Heart left ventricle (tissue), 16 donors: ENCODE data around the gene ZNF613. TPM values are rescaled to one million over a fixed set of nuclear protein-coding genes. Genes with fewer than 3 reads are reported as not detected.
A peak's percentile ranks its signal among the peaks of the same experiment; 100 is the strongest.
"Not testable (repeated sequence)": the region's sequence is repeated elsewhere in the genome, so short reads cannot be mapped to it uniquely, and the experiment has no call there.

Experiments
- ATAC-seq, 4 donors: fragments of 200-7000 bp; cut with Tn5 transposase; one replicate each; pipeline ENCODE4 v1.9.1; 2020 to 2022; ENCODE audit warnings: moderate library complexity in 4 of 4, mild to moderate bottlenecking in 3 of 4, moderate number of reproducible peaks in 1 of 4
- DNase-seq, 5 donors: peaks; one replicate each; pipeline ENCODE4 v3.0.0-alpha.2; 2020
- H3K27ac ChIP-seq, 12 donors: fragments of 200-600 bp; sonication (generic) in 4 of 12; one replicate each; pipeline versions ENCODE4 v1.5.0 to v1.8.0; 2016 to 2022; ENCODE audit warnings: mild to moderate bottlenecking in 2 of 12
- H3K27me3 ChIP-seq, 9 donors: fragments of 200-600 bp; sonication (generic) in 2 of 9; one replicate each; pipeline versions ENCODE4 v1.5.1 to v1.8.0; 2016 to 2022; ENCODE audit warnings: mild to moderate bottlenecking in 3 of 9
- H3K36me3 ChIP-seq, 9 donors: fragments of 200-600 bp; sonication (generic) in 2 of 9; one replicate each; pipeline versions ENCODE4 v1.5.0 to v1.8.0; 2018 to 2022; ENCODE audit warnings: mild to moderate bottlenecking in 2 of 9
- H3K4me1 ChIP-seq, 12 donors: fragments of 200-600 bp; sonication (generic) in 4 of 12; one replicate each; pipeline versions ENCODE4 v1.5.0 to v1.8.0; 2016 to 2022; ENCODE audit warnings: mild to moderate bottlenecking in 3 of 12
- H3K4me3 ChIP-seq, 12 donors: fragments of 200-600 bp; sonication (generic) in 4 of 12; one replicate each; pipeline versions ENCODE4 v1.5.0 to v1.8.0; 2017 to 2022; ENCODE audit warnings: mild to moderate bottlenecking in 9 of 12, moderate library complexity in 4 of 12
- H3K9me3 ChIP-seq, 12 donors: fragments of 200-600 bp; sonication (generic) in 4 of 12; one replicate each; pipeline versions ENCODE4 v1.5.0 to v1.8.0; 2016 to 2022; ENCODE audit warnings: mild to moderate bottlenecking in 1 of 12
- CTCF ChIP-seq, 12 donors: fragments of 200-600 bp; sonication (generic) in 4 of 12; IDR thresholded peaks; one replicate each; pipeline versions ENCODE4 v1.5.0 to v1.8.0; 2018 to 2022; ENCODE audit warnings: antibody characterized with exemption in 12 of 12, mild to moderate bottlenecking in 5 of 12
- POLR2A ChIP-seq, 2 donors: fragments of 450-650 bp; IDR thresholded peaks; one replicate each; pipeline ENCODE4 v1.6.1; 2017; ENCODE audit warnings: antibody characterized with exemption in 2 of 2, mild to moderate bottlenecking in 2 of 2, moderate library complexity in 2 of 2
- WGBS, 4 donors: extraction: QIAGEN DNeasy Blood & Tissue Kit in 2 of 4; methylation state at CpG; one replicate each; pipeline versions ENCODE4 v1.1.5 to v1.1.7; 2013 to 2018; 5-methylcytosine and 5-hydroxymethylcytosine counted together
- intact Hi-C, 10 donors: fragments of 100-400 bp; cut with DNase I; formaldehyde crosslinking; loops; one replicate each; pipeline versions ENCODE4 v1.11.1 to v1.14.2; 2022
- polyA plus RNA-seq, 2 donors: library from polyadenylated mRNA; stranded (reverse); fragments of 200-250 nt; gene quantifications; one replicate each; pipeline ENCODE4 v1.2.3, GENCODE V29; 2013
- total RNA-seq, 9 donors: library from RNA; depleted of rRNA in 2 of 9; stranded (reverse); fragments of >200 nt in 2 of 9; fragmentation: NEBNext Ultra II Directional in 3 of 9; extraction: Animal tissue kit (Norgen Biotek cat#: 25700) in 3 of 9; gene quantifications; one replicate each; pipeline versions ENCODE4 v1.1.0 to v1.2.4, GENCODE V29; 2016 to 2023
- donor health status: ischemic (EF 13 %, LVEDD 7.1; RV severe dilation, severe dysfunction).
- donor health status: healthy with polysubstance abuse.
- donor health status: DM: no; HTN: yes; CAD: no.
- donor health status: DM: no; HTN: no; CAD: no.
- donor health status: ischemic (EF 25% LVEDD 6.9; RV normal size, moderate dysfunction).
- donor health status: ischemic (EF 25% LVEDD 5.7; RV mildly dilated, moderate dysfunction).
- donor health status: healthy.
- donor health status: DM: yes; HTN: yes; CAD: no.
- donor health status: ischemic (EF 35%, LVEDD 5.7; RV mildly dilated, moderate dysfunction).
- donor health status: nonischemic (EF 11% LVEDD 7.7; RV severe dilation, severe dysfunction).
- donor health status: DM: yes; HTN: yes; CAD: no.
- donor health status: PGD.
- donor health status: ischemic (EF 29% LVEDD 5.4; RV normal size, mild dysfunction).
- donor health status: nonischemic (EF 23%, LVEDD 6.1; RV moderate dilation, normal function).

Gene ZNF613
- total and polyA plus RNA-seq, 11 donors: 2.4 to 6.8 (median 4.3) TPM

DNA sequence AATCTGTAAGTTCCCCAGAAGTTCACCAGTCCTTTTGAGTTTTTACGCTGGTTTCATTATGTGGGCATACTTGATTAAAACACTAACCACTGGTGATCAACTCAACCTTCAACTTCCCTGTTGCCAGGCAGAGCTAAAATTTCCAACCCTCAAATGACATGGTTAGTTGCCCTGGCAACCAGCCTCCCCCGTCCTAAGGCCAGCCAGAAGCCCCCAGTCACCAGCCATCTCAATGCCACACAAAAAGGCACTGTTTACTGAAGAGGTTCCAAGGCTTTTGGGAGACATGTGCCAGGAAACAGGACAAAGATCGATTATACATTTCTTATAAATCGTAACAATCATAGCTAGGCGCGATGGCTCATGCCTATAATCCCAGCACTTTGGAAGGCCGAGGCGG lies 24.1 kb upstream of the ZNF613 start:
- Histone ChIP-seq H3K27me3 (peaks cover 0 to 21% (median 5%) of the 10 kb centered on the region in 9 donors), H3K4me1 (peaks cover 0 to 15% (median 9%) of the 10 kb centered on the region in 12 donors), H3K4me3 (peak overlapping the region in 9 of 12 donors; percentile 68 to 93 (median 76)), H3K9me3 (peaks cover 0 to 54% (median 4%) of the 10 kb centered on the region in 12 donors), H3K36me3 (peaks cover 5 to 24% (median 18%) of the 10 kb centered on the region in 9 donors), H3K27ac (peak overlapping the region in 1 of 12 donors; percentile 86)
- TF ChIP-seq POLR2A (IDR thresholded peaks at IDR 0.05): no peak
- TF ChIP-seq CTCF (IDR thresholded peaks at IDR 0.05): no peak
- intact Hi-C loops: no loop called here
- no peak for DNase-seq
- no peak for ATAC-seq
- WGBS, 4 donors: 77 to 80% (median 78%) methylated on average over 8 of the region's 8 CpGs

GRCh38 chr19:51904331-51905165 lies 22.7 kb upstream of the ZNF613 start, which contains the start of gene ZNF649:
Gene ZNF649 (minus strand): TSS chr19:51905017. CDS start chr19:51900107, 4,910 bp downstream.
- H3K27ac ChIP-seq: peak within 1 kb of the TSS; percentile 18 to 89 (median 86)
- H3K4me3 ChIP-seq: peak within 1 kb of the TSS; percentile 60 to 93 (median 76)
- peak; percentile 98 to 100 (median 100) for ATAC-seq
- H3K4me1 ChIP-seq: peaks cover 0 to 15% (median 9%) of the 10 kb centered on the region in 12 donors
- WGBS, 4 donors: 0 to 1% (median 0%) methylated on average over 43 of the region's 43 CpGs
- TF ChIP-seq CTCF (IDR thresholded peaks at IDR 0.05) (peak in 4 of 12 donors; percentile 12 to 32 (median 23)), POLR2A (IDR thresholded peaks at IDR 0.05) (no peak)
- peak; percentile 84 to 91 (median 86) for DNase-seq
- H3K9me3 ChIP-seq: peaks cover 0 to 48% (median 4%) of the 10 kb centered on the region in 12 donors
- peaks cover 0 to 33% (median 10%) of the 10 kb centered on the region in 9 donors for H3K27me3 ChIP-seq
- H3K36me3 ChIP-seq: peaks cover 0 to 11% (median 5%) of the 10 kb centered on the region in 9 donors
- intact Hi-C loops: loop anchor here in 2 of 10 donors (2.0 kb wide), 1 partner anchor 22 kb away; the partner anchor contains the start of gene ZNF613 (in 2 of the 2)

DNA sequence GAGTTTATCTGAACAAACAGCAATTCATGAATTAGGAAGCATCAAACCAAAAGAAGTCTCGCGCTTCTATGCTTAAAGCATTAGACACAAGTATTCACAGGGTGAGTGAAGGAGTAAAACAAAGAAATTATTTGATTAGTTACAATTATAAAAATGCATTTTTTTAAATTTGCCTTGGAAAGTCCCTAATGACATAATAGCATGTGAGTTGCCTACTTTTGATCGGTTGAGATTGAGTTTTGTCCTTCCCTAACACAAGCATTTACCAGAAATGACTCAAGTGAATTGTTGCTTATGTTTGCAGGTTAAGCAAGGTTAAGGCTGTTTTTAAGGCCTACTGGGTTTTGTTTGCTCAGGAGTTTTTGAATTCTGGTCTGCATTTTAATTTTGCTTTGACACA lies 22.1 kb upstream of the ZNF613 start:
- peak overlapping the region in 10 of 12 donors; percentile 68 to 93 (median 76) for H3K4me3 ChIP-seq
- DNase-seq (no peak), ATAC-seq (no peak)
- peaks cover 0 to 38% (median 10%) of the 10 kb centered on the region in 9 donors for H3K27me3 ChIP-seq
- peaks cover 0 to 4% (median 0%) of the 10 kb centered on the region in 9 donors for H3K36me3 ChIP-seq
- H3K9me3 ChIP-seq: peaks cover 0 to 45% (median 2%) of the 10 kb centered on the region in 12 donors
- peak overlapping the region in 5 of 12 donors; percentile 67 to 89 (median 86) for H3K27ac ChIP-seq
- no peak for TF ChIP-seq POLR2A (IDR thresholded peaks at IDR 0.05)
- TF ChIP-seq CTCF (IDR thresholded peaks at IDR 0.05): no peak
- 30 to 38% (median 33%) methylated on average over 3 of the region's 3 CpGs for WGBS, 4 donors
- H3K4me1 ChIP-seq: peaks cover 0 to 15% (median 9%) of the 10 kb centered on the region in 12 donors
- intact Hi-C loops: loop anchor here in 2 of 10 donors (2.0 kb wide), 1 partner anchor 22 kb away; the partner anchor contains the start of gene ZNF613 (in 2 of the 2)

DNA sequence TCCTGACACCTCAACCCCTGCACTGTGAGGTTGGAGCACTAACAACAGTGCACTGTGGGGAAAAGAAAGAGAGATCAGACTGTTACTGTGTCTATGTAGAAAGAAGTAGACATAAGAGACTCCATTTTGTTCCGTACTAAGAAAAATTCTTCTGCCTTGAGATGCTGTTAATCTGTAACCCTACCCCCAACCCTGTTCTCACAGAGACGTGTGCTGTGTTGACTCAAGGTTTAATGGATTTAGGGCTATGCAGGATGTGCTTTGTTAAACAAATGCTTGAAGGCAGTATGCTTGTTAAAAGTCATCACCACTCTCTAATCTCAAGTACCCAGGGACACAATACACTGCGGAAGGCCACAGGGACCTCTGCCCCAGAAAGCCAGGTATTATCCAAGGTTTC lies 21.6 kb upstream of the ZNF613 start:
- WGBS, 4 donors: 83 to 88% (median 86%) methylated on average over 3 of the region's 3 CpGs
- H3K36me3 ChIP-seq, DNase-seq, H3K4me3 ChIP-seq, ATAC-seq, H3K27ac ChIP-seq: not testable (repeated sequence)
- Histone ChIP-seq H3K4me1 (peaks cover 0 to 15% (median 9%) of the 10 kb centered on the region in 12 donors), H3K27me3 (peaks cover 0 to 39% (median 10%) of the 10 kb centered on the region in 9 donors), H3K9me3 (peaks cover 0 to 42% (median under 1%) of the 10 kb centered on the region in 12 donors)
- intact Hi-C loops: loop anchor here in 2 of 10 donors (2.0 kb wide), 1 partner anchor 21 kb away; the partner anchor contains the start of gene ZNF613 (in 2 of the 2)

DNA sequence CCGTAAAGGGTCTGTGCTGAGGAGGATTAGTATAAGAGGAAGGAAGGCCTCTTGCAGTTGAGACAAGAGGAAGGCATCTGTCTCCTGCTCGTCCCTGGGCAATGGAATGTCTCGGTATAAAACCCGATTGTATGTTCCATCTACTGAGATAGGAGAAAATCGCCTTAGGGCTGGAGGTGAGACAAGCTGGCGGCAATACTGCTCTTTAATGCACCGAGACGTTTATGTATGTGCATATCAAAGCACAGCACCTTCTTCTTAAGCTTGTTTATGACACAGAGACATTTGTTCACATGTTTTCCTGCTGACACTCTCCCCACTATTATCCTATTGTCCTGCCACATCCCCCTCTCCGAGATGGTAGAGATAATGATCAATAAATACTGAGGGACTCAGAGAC lies 21.2 kb upstream of the ZNF613 start:
- Histone ChIP-seq H3K4me1 (peaks cover 0 to 15% (median 9%) of the 10 kb centered on the region in 12 donors), H3K9me3 (peaks cover 0 to 42% (median 0%) of the 10 kb centered on the region in 12 donors), H3K27me3 (peaks cover 0 to 39% (median 10%) of the 10 kb centered on the region in 9 donors)
- H3K36me3 ChIP-seq, H3K4me3 ChIP-seq, intact Hi-C loops, DNase-seq, H3K27ac ChIP-seq, ATAC-seq: not testable (repeated sequence)
- 37 to 46% (median 44%) methylated on average over 9 of the region's 9 CpGs for WGBS, 4 donors

DNA sequence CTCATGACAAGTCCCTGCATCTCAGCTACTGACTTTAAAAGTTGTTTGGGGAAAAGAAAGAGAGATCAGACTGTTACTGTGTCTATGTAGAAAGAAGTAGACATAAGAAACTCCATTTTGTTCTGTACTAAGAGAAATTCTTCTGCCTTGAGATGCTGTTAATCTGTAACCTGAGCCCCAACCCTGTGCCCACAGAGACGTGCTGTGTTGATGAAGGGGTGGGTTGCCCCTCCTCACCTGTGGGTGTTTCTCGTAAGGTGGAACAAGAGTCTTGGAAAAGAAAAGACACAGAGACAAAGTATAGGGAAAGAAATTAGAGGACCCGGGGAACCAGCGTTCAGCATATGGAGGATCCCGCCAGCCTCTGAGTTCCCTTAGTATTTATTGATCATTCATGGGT lies 19.3 kb upstream of the ZNF613 start:
- Histone ChIP-seq H3K9me3 (peaks cover 0 to 50% (median 4%) of the 10 kb centered on the region in 12 donors), H3K4me1 (peaks cover 0 to 11% (median 8%) of the 10 kb centered on the region in 12 donors), H3K27me3 (peaks cover 0 to 39% (median 10%) of the 10 kb centered on the region in 9 donors)
- intact Hi-C loops, ATAC-seq, H3K27ac ChIP-seq, H3K4me3 ChIP-seq, DNase-seq, H3K36me3 ChIP-seq: not testable (repeated sequence)
- 24 to 32% (median 27%) methylated on average over 5 of the region's 5 CpGs for WGBS, 4 donors
